ENCODE data around the gene NRARP.
"Not testable (repeated sequence)": the region's sequence is repeated elsewhere in the genome, so short reads cannot be mapped to it uniquely, and the experiment has no call there.

The NRARP gene, protein sequence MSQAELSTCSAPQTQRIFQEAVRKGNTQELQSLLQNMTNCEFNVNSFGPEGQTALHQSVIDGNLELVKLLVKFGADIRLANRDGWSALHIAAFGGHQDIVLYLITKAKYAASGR

DNA sequence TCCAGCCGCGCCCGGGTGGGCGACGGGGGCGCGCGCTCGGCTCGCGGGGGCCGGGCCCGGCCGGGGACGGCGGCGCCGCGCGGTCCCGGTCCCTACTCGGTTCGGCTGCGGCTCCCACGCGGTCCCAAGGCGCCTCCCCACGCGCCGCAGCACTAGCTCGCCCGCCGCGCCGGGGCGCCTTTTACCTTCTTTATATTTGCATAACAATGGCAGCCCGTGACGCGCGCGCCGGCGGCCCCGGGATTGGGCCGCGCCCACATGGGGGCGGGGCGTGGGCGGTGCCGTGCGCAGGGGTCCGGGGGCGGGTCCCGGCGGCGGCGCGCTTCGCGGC is at the start of gene NRARP:
Gene NRARP, minus strand, starts transcription at position 154 of the 331 bp plus-strand sequence. CDS start 343 bp downstream, outside the sequence.
- DNase-seq, result peak; percentile 29

DNA sequence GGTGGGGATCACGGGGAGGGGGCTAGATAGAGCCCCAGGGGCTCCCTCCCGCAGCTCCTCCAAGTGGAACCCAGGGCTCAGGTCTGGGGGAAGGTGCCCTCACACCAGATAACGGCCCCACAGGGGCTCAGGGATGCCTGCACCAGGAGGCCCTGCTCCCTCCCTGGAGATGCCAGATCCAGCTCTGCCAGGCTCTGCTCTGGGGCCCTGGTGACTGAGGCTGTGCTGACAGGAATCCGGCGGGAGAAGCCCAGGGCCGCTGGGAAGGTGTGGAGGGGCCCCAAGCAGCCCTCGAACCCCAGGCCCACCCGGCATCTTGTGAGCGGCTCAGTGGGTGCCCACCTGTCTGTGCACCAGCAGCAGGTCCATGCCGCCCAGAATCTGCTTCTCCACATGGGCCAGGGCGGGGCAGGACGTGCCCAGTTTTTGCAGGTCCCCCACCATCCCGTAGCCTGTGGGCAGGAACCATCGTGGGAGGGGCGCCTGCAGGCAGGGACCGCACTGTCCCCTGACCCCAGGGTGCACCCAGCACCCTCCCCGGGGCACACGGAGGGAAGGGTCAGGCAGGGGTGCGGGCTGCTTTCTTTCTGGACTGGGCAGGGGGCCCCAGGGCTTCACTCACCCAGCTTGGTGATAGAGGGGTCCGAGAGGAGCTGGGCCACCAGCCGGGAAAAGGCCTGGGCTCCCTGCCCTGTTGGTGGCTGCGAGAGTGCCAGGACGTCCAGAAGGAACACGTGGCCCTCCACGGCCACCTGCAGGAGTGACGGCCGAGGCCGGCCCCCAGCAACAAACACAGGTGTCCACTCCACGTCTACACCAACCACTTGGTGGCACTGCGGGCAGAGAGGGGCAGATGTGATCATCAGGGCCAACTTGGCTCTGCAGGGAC is 48.9 kb upstream of the NRARP start:
- DNase-seq, result no peak

- no peak for DNase-seq
Measured at GRCh38 chr9:137349471-137350033, 47.5 kb upstream of the NRARP start.

DNA sequence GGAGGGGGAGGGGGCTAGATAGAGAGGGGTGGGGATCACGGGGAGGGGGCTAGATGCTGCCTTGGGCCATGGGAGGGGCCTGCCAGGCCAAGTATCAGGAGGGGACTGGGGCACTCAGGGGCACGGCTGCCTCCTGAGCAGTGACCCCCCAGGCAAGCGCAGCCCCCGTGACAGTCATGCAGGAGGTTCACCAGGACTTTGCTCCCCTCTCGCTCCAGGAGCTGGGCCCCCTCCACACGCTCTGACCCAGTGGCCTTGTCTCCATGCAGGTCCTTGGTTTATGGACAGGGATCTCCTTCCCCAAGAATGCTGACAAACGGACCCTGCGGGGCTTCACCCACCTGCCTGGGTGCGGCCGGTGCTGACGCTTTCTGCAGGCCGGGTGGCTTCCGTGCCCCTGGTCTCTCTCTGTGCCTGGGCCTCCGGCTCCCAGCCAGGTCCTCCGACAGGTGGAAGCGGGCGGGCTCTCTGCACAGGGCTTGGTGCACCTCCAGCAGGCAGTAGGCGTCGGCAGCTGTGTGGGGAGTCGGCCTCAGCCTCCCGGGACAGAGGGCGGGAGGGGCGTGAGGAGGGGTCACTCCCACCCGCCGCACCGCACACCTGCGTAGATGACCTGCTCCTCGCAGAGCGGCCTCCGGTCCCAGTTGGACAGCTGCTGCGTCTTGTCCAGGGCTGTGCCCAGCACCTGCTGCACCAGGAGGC is 46.8 kb upstream of the NRARP start:
- no peak for DNase-seq

DNA sequence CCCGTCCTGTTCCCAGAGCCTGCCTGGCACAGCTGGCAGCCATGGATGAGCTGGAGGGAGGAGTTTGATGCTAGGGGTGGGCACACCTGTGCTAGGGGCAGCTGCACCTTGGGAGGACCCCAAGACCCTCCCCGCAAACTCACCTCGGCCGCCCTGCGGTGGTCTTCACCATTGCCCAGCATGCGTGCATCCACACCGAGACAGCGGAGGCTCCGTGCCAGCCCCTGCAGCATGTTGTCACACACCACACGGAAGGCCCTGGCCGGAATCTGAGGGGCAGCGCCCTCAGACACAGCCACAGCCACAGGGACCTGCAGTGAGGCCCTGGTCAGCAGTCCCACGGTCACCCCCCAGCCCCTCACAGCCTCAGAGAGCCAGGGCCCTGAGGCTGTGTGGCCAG is 45.9 kb upstream of the NRARP start:
- DNase-seq, result no peak

GRCh38 chr9:137342482-137342881 is 40.4 kb upstream of the NRARP start:
- no peak for DNase-seq

GRCh38 chr9:137341227-137341626 is 39.2 kb upstream of the NRARP start:
- DNase-seq, result no peak

- not testable (repeated sequence) for DNase-seq
Measured at GRCh38 chr9:137339908-137340462, 37.9 kb upstream of the NRARP start.

DNA sequence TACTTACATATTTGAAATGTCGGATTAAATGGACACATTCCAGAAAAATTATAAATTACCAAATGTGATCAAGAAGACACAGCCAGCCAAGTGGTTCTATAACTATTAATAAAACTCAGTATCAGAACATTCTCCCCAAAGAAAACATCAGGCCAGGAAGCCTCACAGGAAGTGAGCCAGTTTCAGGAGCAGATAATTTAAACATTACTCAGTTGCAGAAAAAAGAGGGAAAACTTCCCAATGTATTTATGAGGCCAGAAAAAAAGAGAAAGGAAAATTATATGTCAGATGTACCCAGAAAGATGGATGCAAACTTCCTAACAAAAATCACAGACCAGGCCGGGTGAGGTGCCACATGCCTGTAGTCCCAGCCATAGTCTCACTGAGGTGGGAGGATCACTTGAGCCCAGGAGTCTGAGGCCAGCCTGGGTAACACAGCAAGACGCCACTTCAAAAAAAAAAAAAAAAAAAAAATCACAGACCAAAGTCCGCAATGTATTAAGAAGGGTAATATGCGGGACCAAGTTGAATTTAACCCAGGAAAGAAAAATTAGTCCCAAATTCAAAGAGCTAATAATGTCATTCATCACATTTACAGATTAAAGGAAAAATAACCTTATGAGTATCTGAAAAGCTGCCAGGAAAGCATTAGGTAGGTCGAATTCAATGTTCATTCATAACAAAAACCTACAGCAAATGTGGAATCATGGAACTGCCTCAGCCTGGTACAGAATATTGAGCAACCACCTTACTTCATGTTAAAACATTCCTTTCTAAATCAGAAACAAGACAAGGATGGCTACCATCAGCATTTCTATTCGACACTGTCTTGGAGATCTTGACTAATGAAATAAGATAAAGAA is 37.2 kb upstream of the NRARP start:
- no peak for DNase-seq

DNA sequence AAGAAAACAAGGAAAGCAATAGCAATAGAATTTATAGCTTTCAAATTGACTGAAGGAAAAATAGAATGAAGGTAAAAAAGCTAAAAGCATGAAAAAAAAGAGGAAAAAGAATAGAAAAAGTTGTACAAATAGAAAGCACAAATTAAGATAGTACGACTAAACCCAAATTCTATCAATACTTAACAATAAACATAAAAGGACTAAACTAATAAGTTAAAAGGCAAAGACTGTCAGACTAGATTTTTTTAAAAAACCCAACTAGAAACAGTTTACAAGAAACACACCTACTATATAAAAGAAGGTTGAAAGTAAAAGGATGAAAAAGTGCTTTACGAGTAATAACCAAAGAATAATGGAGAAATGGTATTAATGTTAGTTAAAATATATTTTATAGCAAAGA is 34.7 kb upstream of the NRARP start:
- no peak for DNase-seq

DNA sequence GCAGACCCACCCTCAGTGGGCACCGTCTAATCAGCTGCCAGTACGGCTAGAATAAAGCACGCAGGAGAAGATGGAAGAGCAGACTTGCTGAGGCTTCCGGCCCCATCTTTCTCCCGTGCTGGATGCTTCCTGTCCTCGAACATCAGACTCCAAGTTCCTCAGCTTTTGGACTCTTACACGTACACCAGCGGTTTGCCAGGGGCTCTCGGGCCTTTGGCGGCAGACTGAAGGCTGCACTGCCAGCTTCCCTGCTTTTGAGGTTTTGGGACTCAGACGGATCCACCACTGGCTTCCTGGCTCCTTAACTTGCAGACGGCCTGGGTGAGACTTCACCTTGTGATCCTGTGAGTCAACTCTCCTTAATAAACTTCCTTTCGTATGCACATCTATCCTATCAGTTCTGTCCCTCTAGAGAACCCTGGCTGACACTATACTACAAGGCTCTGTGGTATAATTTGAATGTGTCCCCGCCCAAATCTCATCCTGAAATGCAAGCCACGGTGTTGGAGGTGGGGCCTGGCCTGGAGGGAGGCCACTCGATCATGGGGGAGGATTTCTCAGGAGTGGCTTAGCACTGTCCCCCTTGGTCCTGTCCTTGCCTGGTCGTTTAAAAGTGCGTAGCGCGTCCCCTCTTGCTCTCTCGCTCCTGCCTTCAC is 31.1 kb upstream of the NRARP start:
- no peak for DNase-seq

DNA sequence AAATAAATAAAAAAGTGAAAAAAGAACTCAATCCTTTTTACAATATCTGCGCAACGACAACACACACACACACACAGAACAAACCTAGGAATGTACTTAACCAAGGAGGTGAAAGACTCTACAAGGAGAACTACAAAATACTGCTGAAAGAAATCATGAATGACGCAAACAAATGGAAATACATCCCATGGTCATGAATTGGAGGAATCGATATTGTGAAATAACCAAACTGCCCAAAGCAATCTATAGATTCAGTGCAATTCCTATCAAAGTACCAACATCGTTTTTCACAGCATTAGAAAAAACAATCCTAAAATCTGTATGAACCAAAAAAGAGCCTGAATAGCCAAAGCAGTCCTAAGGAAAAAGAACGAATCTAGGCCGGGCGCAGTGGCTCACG is 29.9 kb upstream of the NRARP start:
- no peak for DNase-seq

DNA sequence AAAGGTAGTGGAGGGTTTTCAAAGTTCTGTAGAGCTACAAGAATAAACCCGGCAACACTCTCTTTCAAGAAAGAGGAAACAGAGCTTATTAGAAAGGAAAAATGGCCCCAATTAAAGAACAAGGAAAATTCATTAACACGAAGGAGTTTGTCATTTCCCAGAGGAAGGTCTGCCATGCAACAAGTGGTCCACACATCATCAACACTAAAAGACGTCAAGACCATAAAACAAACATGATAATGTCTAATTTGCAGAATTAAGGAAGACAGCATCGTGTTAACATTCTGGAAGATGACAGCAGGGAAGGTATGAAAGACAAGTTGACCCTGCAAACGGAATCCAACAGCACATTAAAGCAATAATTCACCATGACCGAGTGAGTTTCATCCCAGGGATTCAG is 28.6 kb upstream of the NRARP start:
- DNase-seq, result no peak

DNA sequence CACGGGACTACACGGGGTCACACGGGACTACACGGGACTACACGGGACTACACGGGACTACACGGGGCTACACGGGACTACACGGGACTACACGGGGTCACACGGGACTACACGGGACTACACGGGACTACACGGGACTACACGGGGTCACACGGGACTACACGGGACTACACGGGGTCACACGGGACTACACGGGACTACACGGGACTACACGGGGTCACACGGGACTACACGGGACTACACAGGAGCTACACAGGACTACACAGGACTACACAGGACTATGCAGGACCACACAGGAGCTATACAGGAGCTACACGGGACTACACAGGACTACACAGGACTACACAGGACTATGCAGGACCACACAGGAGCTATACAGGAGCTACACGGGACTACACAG is 27.5 kb upstream of the NRARP start:
- DNase-seq, result not testable (repeated sequence)

GRCh38 chr9:137327641-137328550 is 25.8 kb upstream of the NRARP start:
- DNase-seq, result not testable (repeated sequence)

- no peak for DNase-seq
Measured at GRCh38 chr9:137326445-137327065, 24.5 kb upstream of the NRARP start.

DNA sequence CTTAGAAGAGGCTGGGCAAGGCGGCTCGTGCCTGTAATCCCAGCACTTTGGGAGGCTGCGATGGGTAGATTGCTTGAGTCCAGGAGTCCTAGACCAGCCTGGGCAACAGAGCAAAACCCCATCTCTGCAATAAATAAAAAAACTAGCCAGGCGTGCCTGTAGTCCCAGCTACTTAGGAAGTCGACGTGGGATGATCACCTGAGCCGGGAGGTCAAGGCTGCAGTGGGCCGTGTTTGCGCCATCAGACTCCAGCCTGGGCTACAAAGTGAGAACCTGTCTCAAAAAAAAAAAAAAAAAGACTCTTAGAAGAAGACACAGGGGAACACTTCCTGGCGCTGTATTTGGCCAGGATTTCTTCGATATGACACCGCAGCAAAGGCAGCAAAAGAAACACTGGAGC is 23.7 kb upstream of the NRARP start:
- no peak for DNase-seq

- no peak for DNase-seq
Measured at GRCh38 chr9:137325124-137325523, 23.1 kb upstream of the NRARP start.

DNA sequence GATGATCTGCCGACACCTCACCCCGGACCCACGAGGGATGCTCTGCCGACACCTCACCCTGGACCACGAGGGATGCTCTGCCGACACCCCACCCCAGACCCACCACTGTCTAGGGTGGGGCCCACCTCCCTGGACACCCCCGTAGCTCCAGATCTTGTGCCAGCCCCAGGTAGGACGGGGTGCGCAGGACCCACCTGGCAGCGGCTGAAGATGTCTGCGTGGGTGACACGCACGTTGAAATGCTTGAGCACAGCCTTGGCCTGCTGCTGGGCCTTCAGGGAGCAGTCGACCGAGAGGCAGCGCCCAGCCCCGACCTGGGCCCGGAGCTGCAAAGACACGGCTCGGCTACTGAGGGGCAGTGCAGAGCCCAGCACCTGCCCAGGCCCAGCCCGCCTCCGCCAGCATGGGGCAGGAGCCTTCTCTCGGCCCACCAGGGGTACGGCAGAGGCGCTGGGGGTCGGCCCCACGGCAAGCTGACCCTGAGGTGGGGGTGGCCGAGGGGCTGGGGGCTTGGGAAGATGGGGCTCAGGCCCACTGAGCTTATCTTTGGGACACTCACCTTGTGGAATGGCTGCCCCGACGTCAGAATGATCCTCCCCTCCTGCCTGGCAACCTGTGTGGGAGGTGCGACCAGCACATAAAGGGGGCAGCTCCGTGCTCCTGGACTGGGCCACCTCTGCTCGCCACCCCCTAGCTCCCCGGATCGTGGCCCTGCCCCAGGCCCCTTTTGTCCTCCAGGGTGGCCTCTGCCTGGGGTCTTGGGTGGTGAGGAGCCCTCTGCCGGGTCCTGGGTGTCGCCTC is 21.7 kb upstream of the NRARP start:
- no peak for DNase-seq

Measured in NCI-H1694 treated with DMSO at 0.1 percent for 48 hours (cell line).